ENCODE measurements around the gene GFM1. TPM values are rescaled to one million over a fixed set of nuclear protein-coding genes. Genes with fewer than 3 reads are reported as not detected.
A peak's percentile ranks its signal among the peaks of the same experiment; 100 is the strongest.

Gene GFM1
- total and polyA plus RNA-seq, 2 donors (not counting 3 experiments of a cell fraction or from before 2014, with no cell fraction given): 14.9 to 68.6 TPM

DNA sequence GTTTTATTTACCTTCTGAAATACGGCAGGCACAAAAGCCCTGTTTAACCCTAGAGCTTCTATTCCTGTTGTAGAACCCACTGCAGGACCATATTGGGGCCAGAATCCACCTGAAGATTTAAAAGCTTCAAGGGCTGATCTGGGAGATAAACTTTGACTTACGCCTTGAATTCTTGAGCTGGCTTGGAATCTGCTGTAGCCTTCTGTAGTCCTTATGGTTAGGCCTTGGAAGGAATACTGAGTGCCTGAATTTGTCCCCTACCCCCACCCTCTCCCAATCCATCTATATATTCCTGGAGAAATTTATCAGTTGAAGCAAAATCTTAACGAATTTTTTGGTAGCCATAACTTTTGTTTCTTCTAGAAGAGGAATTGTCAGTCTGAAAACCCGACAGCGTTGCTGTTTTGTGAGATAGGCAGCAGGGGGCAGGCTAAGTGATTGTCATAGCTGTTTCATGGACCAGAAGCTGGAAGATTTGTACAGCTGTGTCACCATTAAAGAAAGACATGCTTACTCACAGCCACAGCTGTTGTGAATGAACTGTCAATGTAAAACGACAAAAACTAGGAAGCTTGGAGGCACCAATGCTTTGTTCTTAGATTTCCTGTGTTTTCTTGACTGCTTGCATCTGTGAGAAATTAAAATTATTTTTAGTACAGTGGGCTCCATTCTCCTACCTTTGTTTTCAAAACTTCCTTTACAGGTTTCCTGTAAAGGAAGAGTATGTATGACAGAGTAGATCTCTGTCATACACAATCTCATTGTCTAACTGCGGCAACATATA, 15.3 kb downstream of the GFM1 start:
- ChIA-PET POLR2A (interaction anchor here (0.5 to 1.4 kb wide), 4 partner anchors 15 to 737 kb away, joined by 3 to 5 read pairs (median 4); no protein-coding TSS in a partner anchor), CTCF (interaction anchor here (0.7 to 5.6 kb wide), 34 partner anchors 9 to 1127 kb away, joined by 3 to 247 read pairs (median 6); partner anchors contain the start of genes GFM1, LXN, MFSD1 and MLF1)
- peaks cover 28% of the 10 kb centered on the region for H3K4me1 ChIP-seq (ENCODE audit: control insufficient read depth, extremely low read depth, insufficient read depth, low read length)
- DNase-seq (ENCODE audit: low read depth, low spot score) (peak; percentile 95), FAIRE-seq (peak; percentile 70)
- peak overlapping the region; percentile 79 for H3K9ac ChIP-seq (replicated peaks; ENCODE audit: extremely low read depth, insufficient read depth, low read length)
- peaks cover 16 to 39% of the 10 kb centered on the region in 2 experiments for H3K36me3 ChIP-seq (ENCODE audit: control insufficient read depth in 2 of 2, extremely low read depth in 1 of 2, insufficient read depth in 2 of 2, low read length in 2 of 2)
- peak overlapping the region; percentile 95 for H3K27ac ChIP-seq (ENCODE audit: insufficient read depth, low read depth, low read length)
- H3K4me2 ChIP-seq (ENCODE audit: insufficient read depth, low read length): no peak overlapping the region
- no peaks in the 10 kb centered on the region for H3K27me3 ChIP-seq (ENCODE audit: control insufficient read depth in 2 of 2, insufficient read depth in 2 of 2, low read length in 2 of 2)
- intact Hi-C loops (cut with micrococcal nuclease): loop anchor here (1.0 to 10.0 kb wide), 9 partner anchors 9 to 1105 kb away; partner anchors contain the start of genes LXN, MLF1 and RARRES1
- H3K9me1 ChIP-seq (replicated peaks; ENCODE audit: control insufficient read depth, extremely low read depth, insufficient read depth, low read length): no peaks in the 10 kb centered on the region
- no peak overlapping the region for H2AFZ ChIP-seq (ENCODE audit: low read depth, low read length)
- peaks cover 11% of the 10 kb centered on the region for H3K79me2 ChIP-seq (ENCODE audit: control insufficient read depth, insufficient read depth, low read length)
- TF ChIP-seq FOS (IDR thresholded peaks at IDR 0.05; ENCODE audit: borderline replicate concordance, insufficient read depth, low read length): peak; percentile 55
- TF ChIP-seq, protein P1, sequence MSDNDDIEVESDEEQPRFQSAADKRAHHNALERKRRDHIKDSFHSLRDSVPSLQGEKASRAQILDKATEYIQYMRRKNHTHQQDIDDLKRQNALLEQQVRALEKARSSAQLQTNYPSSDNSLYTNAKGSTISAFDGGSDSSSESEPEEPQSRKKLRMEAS (IDR thresholded peaks at IDR 0.05; ENCODE audit: insufficient read depth, insufficient read length): no peak
- TF ChIP-seq, protein P2, sequence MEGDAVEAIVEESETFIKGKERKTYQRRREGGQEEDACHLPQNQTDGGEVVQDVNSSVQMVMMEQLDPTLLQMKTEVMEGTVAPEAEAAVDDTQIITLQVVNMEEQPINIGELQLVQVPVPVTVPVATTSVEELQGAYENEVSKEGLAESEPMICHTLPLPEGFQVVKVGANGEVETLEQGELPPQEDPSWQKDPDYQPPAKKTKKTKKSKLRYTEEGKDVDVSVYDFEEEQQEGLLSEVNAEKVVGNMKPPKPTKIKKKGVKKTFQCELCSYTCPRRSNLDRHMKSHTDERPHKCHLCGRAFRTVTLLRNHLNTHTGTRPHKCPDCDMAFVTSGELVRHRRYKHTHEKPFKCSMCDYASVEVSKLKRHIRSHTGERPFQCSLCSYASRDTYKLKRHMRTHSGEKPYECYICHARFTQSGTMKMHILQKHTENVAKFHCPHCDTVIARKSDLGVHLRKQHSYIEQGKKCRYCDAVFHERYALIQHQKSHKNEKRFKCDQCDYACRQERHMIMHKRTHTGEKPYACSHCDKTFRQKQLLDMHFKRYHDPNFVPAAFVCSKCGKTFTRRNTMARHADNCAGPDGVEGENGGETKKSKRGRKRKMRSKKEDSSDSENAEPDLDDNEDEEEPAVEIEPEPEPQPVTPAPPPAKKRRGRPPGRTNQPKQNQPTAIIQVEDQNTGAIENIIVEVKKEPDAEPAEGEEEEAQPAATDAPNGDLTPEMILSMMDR (IDR thresholded peaks at IDR 0.05; ENCODE audit: extremely low read depth in 1 of 2, insufficient read depth in 1 of 2, low read depth in 1 of 2, low read length in 2 of 2): peak; percentile 75 to 77
- no peak for TF ChIP-seq GATA2 (IDR thresholded peaks at IDR 0.05; ENCODE audit: insufficient read depth, insufficient read length, low read depth, low read length)
- peak; percentile 71 for TF ChIP-seq JUN (IDR thresholded peaks at IDR 0.05; ENCODE audit: borderline replicate concordance, insufficient read depth, insufficient read length, low read depth)
- TF ChIP-seq EZH2 (IDR thresholded peaks at IDR 0.05; ENCODE audit: borderline replicate concordance, low read depth, low read length, severe bottlenecking): no peak
- TF ChIP-seq MYC (IDR thresholded peaks at IDR 0.05; ENCODE audit: low read depth, low read length): no peak
- TF ChIP-seq POLR2AphosphoS5 (IDR thresholded peaks at IDR 0.05; ENCODE audit: insufficient read depth, low read depth, low read length): peak; percentile 72
- no peak overlapping the region for H3K4me3 ChIP-seq (replicated peaks in 1 of 3; ENCODE audit: insufficient read depth in 1 of 3, low read depth in 1 of 3, low read length in 3 of 3)
- H4K20me1 ChIP-seq (replicated peaks; ENCODE audit: control insufficient read depth, extremely low read depth, insufficient read depth, low read length): no peaks in the 10 kb centered on the region
- BruUV-seq (replicated peaks): TSS peak; percentile 60
- dilution Hi-C loops (cut with MboI; ENCODE audit: extremely low pct_ligation_motif_present, low sequenced_read_pairs): no loop called here
- H3K9me3 ChIP-seq (replicated peaks; ENCODE audit: control insufficient read depth, insufficient read depth, low read length): no peaks in the 10 kb centered on the region

Data from endothelial cell of umbilical vein (primary cell).